ENCODE data around the gene NLGN4X.
"Not testable (repeated sequence)": the region's sequence is repeated elsewhere in the genome, so short reads cannot be mapped to it uniquely, and the experiment has no call there.

NLGN4X gene

GRCh38 chrX:6002056-6002455 is 226.6 kb downstream of the NLGN4X start:
- DNase-seq = no peak

DNA sequence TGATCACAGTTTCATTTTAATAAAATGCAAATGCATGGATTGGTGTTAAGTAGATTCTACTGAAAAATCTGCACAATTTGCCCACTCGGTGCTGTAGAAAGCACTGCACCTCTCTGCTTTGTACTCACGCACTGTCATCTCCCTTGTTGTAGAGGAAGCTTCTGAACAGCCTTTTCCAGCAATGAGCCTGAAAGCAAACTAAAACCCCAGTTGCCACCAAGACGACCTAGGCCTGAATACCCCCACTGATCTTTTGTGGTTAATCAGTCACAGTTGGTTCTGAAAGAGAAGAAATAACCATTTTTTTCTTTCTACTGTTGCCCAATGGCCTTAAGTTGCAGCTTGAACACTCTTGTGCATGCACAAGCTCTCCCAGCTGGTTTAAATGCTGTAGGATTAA is 229.8 kb downstream of the NLGN4X start:
- DNase-seq = no peak

GRCh38 chrX:5998456-5998855 is 230.2 kb downstream of the NLGN4X start:
- no peak for DNase-seq

- no peak for DNase-seq
These were observed 237.3 kb downstream of the NLGN4X start for GRCh38 chrX:5991393-5991792.

GRCh38 chrX:5979338-5979737 is 249.3 kb downstream of the NLGN4X start:
- DNase-seq = no peak

DNA sequence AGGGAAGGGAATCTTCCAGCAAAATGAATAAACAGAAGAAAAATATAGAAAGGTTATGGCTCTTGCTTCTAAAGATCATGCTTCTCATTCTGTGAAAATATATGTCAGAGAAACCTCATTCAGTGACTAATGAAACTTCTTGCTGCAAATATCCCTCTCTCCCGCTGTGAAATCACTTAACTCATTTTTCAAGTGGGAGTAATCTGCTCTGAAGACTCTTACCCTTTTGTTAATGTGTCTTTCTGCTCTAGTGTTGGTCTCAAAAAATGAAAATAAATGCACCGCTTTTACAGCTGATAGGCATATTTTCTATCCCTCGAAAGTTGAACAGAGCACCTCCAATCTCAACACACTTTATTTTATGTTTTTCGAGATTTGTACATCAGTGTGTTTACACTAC is 252.3 kb downstream of the NLGN4X start:
- no peak for DNase-seq

GRCh38 chrX:5971300-5971699 is 257.4 kb downstream of the NLGN4X start:
- DNase-seq = no peak

DNA sequence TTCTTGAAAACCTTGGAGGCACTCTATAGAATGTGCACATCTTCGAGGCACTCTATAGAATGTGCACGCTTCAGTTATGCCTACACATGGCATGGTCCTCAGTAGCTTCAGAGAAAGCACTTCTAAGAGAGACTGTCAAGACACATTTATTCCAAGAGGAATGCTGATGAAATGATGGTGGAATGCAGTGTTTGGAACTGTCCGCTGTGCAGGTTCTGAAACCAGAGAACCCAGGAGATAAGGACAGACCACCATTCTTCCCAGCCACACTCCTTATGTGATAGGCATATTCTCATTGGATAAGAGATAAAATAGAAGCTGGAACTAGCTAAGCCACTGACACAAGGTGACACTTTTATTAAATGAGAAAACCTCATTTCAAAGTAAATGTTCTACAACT is 263.3 kb downstream of the NLGN4X start:
- DNase-seq = no peak

DNA sequence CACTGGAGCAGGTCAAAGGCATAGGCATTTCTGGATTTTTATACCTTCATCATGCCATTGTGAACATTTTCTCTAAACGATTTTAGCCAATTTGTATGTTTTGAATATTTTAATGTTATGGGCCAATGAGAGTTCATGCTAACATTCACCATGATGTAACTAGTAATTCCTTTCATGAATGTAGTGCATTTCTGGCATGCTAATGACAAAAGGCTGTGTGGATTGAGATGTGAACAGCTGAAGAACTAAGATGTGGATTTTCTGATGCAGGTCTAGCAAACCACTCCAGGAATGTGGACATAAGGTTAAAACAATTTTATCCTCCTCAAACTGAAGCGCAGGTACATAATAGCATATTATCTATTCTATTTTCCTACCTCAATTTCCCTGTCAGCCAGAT is 269.4 kb downstream of the NLGN4X start:
- no peak for DNase-seq

- DNase-seq = no peak
These were observed 270.1 kb downstream of the NLGN4X start for GRCh38 chrX:5958523-5958922.

GRCh38 chrX:5957506-5957905 is 271.2 kb downstream of the NLGN4X start:
- no peak for DNase-seq

DNA sequence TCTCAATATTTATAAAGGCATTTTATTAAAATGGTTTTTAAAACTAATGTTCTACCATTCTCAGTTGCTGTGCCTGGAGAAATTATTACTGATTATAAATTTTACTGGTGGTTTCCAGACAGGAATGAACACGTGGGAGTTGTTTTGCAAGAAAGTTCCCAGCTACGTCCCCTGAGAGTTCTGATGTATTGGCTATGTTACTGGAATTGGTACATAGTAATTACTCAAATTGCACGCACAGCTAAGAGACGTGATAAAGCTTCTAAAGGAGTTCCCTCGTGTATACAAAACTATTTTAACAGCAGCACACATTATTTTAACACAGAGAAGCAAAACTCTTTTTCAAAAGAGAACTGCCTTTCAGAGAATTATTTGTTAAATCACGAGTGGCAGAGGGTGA is 292.2 kb downstream of the NLGN4X start:
- no peak for DNase-seq

GRCh38 chrX:5928224-5928623 is 300.4 kb downstream of the NLGN4X start:
- no peak for DNase-seq

GRCh38 chrX:5916945-5917344 is 311.7 kb downstream of the NLGN4X start:
- DNase-seq = no peak

DNA sequence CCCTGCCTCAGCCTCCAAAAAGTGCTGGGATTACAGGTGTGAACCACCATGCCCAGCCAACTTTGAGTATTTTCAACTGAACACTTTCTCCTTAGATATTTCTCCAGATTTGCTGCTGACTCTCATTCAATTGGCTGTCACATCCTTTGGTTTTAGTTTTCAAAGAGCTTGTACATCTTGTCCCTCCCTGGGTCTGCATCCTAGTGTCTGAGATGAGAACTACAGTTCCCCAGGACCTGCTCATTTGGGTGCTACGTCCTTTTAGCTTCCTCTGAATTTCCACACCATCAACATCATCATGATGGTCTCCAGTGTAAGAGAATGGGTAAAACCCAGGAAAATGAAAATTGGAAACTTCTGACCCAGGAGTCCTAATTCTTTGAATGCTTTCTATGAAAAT is 312.9 kb downstream of the NLGN4X start:
- no peak for DNase-seq

- DNase-seq = no peak
These were observed 321.5 kb downstream of the NLGN4X start for GRCh38 chrX:5907207-5907606.

DNA sequence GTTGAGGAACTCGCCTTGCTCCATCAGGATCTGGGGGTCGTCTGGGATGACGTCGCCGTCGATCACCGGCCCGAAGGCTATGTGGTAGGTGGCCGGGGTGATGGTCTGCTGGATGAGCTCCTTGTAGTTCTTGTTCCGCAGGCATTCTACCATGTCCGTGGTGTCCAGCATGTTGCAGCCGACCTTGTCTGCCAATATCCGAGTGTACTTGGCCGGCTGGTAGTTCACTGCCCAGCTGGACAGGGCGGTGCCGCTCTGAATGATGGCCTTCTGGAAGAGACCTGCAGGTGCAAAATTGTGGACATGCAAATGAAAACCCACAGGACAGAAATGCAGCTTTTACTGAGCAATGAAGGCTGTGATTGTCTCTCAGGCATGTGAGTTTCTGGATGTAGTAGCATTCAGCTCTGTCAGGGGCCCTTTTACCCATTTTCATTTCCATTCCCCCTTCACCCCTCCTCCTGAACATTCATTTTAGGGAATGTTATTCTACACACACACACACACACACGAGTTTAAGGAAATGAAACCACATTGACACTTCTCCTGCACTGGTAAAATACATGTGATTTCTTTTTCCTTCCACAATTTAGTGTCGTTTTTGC is 325.0 kb downstream of the NLGN4X start:
- not testable (repeated sequence) for DNase-seq

DNA sequence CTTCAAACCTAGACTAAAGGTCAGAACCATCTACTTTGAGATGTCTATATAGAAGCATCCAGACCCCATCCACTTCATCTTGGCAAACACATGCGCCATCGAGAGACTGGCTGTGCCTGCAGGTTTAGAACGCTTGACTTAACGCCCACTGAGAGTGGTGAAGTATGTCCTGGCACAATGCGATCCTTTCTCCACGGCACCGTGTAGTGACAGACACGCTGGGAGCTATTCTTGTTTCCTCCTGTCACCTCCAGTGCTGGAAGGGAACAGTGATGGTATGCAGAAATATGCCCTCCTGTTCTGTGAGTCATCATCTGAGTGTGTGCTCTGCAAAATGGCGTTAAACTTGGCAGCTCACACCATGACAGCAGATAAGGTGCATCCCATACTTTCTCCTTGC is 330.2 kb downstream of the NLGN4X start:
- no peak for DNase-seq

GRCh38 chrX:5891378-5891777 is 337.3 kb downstream of the NLGN4X start:
- DNase-seq = no peak

DNA sequence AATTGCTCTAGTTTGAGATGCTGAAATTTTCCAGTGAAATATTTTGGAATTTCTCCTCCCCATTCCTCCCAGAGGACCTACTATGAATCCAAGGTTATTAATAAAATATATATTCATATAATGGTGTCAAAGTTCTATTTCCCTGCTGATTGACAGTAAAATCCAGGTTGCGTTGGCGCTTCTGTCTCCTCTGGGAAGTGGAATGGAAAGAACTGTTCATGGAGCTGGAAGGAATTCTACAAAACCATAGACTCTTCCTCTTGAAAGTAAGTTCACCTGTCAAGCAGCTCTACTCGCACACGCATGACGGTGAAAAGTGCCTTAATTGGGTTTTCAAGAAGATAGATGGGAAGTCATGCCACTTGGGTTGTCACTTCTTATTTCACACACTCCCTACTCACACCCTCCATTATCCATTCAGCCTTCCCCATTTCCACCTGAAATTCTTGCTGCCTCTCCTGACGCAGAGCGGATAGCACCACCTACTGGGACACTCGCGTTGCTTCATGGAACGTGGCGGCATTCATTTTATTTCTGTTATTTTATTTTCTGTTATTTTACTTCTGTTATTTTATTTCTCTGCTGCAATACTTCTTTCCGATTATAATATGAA is 351.6 kb downstream of the NLGN4X start:
- no peak for DNase-seq

- DNase-seq = no peak
These were observed 358.4 kb downstream of the NLGN4X start for GRCh38 chrX:5870238-5870637.

DNA sequence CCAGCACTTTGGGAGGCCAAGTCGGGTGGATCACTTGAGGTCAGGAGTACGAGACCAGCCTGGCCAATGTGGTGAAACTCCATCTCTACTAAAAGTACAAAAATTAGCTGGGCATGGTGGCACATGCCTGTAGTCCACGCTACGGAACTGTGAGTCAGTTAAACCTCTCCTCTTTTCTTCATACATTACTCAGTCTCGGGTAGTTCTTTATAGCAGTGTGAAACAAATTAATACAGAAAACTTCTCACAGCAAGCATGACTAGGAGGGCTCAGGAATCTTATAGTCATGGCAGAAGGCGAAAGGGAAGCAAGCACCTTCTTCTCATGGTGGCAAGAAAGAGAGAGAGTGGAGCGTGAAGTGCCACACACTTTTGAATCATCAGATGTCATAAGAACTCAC is 358.9 kb downstream of the NLGN4X start:
- no peak for DNase-seq

DNA sequence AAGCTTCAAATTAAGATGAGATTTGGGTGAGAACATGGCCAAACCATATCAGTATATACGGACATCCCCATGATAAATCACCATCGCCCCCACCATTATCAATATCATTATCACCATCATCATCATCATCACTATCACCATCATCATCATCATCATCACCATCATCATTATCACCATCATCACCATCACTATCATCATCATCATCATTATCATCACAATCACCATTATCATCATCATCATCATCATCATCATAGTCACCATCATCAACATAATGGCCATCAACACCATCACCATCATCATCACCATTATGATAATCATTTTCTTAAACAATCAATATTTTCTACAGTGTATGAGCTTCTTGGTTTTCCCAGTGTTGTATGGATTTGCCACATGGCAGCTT is 360.9 kb downstream of the NLGN4X start:
- no peak for DNase-seq

- DNase-seq = no peak
These were observed 371.4 kb downstream of the NLGN4X start for GRCh38 chrX:5857232-5857631.

DNA sequence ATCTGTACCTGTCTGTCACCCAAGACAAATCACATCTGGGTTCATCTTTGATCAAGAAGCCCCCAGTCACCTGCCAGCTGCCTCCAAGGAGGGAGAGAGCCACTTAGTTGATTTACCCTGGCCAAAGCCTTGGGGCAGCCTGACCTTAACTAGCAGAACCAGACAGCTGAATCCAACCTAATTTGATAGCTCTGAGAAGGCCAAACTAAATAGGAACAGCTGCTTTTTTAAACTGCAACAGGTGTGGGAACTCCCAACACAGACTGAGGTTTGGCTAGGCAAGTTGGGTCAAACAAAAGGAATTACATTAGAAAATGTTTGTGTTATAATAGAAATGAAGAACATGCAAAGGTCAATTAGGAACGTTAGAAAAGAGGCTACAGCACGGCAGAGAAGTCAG is 375.7 kb downstream of the NLGN4X start:
- DNase-seq = no peak

Data from amniotic stem cell (primary cell).